HG03196 (cell line): ENCODE data around the gene MBOAT7.

ENCODE experiments used
- ATAC-seq: cut with Tn5 transposase; IDR thresholded peaks from one replicate; pipeline ENCODE4 v1.9.1; 2021; ENCODE audit not compliant: unreplicated experiment

Gene MBOAT7

GRCh38 chr19:54145541-54146158, 43.7 kb downstream of the MBOAT7 start:
- no peak for ATAC-seq

- ATAC-seq, result no peak
Observed at GRCh38 chr19:54142166-54142780, 47.1 kb downstream of the MBOAT7 start.

DNA sequence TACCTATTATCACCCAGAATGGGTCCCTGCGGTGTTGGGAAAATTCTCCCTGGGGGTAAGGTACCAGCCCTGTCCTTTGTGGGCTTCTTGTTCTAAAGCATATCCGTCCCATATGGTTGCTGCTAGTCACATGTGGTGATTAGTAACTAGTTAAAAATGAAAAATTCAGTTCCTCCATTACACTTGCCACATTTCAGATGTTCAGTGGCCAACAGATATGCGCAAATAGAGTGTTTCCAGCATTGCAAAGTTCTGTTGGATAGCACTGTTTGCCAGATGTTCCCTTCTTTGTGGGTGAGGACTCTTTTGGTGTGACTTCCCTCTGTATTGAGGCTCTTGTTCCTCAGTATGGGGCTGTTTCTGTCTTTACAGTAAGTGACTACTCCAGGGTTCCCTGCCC, 48.0 kb downstream of the MBOAT7 start:
- no peak for ATAC-seq

DNA sequence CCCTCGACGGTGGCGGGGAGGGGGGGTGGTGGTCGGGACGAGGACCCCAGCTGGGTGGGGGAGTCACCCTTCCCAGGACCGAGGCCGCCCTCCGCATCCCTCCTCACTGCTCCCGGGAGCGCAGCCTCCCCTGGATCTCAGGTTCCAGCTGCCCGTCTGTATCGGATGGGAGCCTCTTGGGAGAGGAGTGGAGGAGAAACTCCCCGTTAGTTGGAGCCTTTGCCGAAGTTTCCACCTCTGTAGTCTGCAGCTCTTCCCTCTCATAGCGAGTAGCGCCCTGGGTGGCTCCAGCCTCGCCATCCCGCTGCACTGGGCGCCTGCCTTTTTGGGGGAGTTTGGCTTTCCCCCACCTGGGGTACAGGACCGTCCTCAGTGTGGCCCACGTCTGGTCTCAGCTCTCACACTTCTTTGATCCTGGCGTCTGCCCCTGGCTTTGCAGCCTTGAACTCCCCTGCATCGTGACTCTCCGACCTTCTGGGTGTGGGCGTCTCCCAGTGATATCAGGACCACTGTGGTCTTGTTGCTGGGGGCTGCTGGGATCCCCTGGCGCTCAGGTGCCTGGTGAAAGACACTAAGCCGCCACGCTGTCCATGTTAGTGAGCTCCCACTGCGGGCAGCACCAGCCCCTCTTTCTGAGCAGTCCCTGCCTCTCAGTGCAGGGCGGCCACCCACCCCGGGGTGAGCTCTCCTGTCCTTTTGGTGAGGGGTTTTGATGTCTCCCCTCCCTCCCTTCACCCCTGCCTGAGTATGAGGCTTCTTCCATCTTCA, 50.7 kb downstream of the MBOAT7 start:
- ATAC-seq, result no peak

DNA sequence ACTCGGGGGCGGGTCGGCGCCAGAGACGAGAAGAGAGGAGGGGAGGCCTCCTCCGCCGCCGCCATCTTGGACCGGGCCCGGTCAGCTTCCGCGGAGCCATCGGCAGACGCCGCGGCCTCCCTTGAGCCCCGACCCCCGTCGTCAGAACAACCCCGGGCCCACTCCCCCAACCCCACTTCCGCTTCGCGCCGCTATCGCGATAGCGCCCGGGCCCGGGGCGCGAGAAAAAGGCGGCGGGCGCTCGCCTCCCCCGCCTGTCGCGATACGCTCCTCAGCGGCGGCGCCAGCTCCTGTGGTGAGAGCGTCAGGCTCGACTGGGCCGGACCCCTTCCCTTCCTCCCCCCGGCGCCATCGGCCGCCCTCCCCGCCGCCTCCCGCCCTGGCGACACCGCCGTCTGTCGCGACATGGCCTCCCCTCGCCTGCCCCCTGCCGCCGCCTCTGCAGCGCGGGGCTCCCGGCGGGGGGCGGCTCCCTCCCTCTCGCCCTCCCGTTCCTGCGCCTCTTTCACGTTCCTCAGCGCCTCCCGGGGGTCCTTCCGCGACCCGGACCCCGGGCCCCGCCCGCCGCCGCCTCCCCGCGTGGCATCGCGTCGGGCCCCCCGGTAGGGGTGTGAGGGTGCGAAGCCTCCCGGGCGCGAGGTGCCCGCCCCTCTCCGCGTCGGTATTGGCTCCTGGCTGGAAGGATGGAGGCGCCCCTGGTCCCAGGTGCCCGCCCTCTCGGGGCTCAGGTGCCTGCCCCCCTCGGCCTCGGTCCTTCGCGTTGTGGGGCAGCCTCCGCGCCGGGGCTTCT, 51.5 kb downstream of the MBOAT7 start, which contains the start of gene CNOT3:
TSS of gene CNOT3 (plus strand) at position 64 of the 790 bp plus-strand sequence. CDS start 5,217 bp downstream, outside the sequence.
- ATAC-seq, result no peak

GRCh38 chr19:54136864-54137698, 52.3 kb downstream of the MBOAT7 start:
- ATAC-seq, result peak; percentile 84

DNA sequence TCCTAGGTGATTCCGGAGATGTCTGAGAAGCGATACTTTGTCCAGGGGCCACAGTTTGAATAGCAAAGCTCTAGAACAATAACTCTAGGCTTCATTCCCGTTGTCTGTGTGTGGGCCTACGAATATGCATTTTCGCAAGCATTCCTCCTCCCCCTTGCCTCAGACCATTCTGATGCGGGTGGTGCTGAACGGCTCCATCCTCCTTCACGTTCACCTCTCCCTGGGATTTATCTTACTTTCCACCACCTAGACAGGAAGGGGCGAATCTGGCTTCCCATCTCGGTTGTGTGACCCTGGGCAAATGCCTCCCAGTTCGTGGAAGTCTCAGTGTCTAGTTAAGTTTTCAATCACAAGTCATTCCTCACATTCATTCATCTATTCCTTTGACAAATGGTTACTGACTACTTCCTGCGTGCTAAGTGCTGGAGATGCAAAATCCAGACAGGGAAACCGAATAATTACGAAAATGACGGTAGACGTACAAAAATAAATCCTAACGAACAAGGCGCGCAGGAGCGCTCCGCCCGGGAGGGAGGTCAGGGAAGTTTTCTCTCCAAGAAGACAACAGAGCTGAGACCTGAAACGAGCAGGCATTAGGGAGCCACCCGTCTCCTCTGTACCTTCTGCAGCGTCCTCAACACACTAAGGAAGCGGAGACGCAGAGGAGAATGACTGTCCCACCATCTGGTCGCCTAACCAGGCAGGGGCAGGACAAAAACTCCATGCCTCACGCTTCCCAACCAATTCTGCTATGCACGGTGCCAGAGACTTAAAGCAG, 53.1 kb downstream of the MBOAT7 start:
- ATAC-seq, result no peak

- no peak for ATAC-seq
Observed at GRCh38 chr19:54133957-54134590, 55.3 kb downstream of the MBOAT7 start.

GRCh38 chr19:54133312-54133956, 55.9 kb downstream of the MBOAT7 start:
- ATAC-seq, result no peak

GRCh38 chr19:54129617-54129996, 59.8 kb downstream of the MBOAT7 start:
- no peak for ATAC-seq

GRCh38 chr19:54128796-54129616, 60.4 kb downstream of the MBOAT7 start:
- no peak for ATAC-seq

DNA sequence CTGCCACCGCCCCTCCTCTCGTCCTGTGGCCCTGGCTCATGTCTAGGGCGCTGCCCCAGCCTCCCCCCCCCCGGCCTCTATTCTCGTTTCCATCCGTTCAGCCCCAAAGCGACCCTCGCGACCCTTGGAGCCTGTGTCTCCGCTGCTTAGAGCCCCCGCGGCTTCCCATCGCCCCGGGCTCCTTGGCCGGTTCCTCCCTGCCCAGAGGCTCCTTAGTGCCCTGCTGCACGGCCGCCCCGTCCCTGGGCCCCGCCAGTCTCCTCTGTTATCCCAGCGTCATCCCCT, 61.0 kb downstream of the MBOAT7 start:
- ATAC-seq, result no peak

DNA sequence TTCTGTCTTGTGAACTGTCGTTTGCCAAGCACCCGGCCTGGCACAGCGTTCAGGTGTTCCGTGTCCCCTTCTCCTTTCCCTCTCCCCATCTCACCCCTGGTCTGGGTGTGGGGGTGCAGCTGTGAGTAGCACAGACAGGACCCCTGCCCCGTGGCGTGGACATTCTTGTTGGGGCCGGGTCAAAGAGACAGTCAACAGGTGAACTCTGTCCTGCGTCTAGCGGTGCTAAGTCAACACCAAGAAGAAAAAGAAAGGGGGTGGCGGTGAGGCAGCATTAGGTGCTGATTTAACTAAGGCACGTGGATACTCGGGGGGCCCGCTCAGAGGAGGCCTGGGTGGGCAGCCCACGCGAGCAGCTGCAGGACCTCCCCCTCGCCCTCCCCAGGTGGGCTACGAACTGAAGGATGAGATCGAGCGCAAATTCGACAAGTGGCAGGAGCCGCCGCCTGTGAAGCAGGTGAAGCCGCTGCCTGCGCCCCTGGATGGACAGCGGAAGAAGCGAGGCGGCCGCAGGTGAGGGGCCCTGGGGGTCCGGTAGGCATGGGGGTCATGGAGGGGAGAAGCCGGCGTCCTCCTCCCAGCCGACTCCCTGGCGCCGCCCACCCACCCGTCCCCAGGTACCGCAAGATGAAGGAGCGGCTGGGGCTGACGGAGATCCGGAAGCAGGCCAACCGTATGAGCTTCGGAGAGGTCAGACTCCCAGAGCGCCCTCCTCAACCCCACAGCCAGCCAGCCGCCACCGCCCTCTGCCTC, 61.5 kb downstream of the MBOAT7 start:
- ATAC-seq, result no peak

DNA sequence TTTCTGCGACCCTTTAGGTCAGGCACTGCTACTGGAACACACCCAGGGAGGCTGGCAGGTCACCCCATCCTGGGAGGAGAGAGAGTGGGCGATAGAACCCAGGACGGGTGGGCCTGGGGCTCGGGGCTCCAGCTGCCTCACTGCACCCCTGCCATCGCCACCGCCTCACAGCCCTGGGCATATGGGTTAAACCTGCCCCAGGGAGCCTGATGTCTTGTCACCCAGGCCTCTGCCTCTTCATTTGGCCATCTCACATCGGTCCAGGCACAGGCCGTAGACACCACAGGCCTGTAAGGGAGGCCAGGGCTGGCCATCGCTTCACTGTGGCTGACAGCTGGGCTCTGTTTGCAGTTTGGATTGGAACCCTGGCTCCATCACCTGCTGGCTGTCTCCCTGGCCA, 63.7 kb downstream of the MBOAT7 start:
- no peak for ATAC-seq

DNA sequence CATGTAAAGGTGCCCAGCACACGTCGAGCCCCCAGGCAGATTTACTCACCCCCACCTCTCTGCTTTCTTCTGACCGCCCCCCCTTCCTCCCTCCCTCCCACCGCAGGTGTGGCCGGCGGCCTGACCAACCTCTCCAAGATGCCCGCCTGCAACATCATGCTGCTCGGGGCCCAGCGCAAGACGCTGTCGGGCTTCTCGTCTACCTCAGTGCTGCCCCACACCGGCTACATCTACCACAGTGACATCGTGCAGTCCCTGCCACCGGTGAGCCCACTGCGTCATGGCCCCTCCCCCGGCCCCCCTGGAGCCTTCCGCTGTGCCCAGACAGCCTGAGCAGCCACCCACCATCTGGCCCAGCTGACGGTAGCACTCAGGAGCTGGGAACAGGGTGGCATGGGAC, 65.0 kb downstream of the MBOAT7 start:
- ATAC-seq, result no peak

- no peak for ATAC-seq
Observed at GRCh38 chr19:54123682-54124081, 65.7 kb downstream of the MBOAT7 start.
